ENCODE measurements around the gene RPAP3.

The RPAP3 gene, protein sequence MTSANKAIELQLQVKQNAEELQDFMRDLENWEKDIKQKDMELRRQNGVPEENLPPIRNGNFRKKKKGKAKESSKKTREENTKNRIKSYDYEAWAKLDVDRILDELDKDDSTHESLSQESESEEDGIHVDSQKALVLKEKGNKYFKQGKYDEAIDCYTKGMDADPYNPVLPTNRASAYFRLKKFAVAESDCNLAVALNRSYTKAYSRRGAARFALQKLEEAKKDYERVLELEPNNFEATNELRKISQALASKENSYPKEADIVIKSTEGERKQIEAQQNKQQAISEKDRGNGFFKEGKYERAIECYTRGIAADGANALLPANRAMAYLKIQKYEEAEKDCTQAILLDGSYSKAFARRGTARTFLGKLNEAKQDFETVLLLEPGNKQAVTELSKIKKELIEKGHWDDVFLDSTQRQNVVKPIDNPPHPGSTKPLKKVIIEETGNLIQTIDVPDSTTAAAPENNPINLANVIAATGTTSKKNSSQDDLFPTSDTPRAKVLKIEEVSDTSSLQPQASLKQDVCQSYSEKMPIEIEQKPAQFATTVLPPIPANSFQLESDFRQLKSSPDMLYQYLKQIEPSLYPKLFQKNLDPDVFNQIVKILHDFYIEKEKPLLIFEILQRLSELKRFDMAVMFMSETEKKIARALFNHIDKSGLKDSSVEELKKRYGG

DNA sequence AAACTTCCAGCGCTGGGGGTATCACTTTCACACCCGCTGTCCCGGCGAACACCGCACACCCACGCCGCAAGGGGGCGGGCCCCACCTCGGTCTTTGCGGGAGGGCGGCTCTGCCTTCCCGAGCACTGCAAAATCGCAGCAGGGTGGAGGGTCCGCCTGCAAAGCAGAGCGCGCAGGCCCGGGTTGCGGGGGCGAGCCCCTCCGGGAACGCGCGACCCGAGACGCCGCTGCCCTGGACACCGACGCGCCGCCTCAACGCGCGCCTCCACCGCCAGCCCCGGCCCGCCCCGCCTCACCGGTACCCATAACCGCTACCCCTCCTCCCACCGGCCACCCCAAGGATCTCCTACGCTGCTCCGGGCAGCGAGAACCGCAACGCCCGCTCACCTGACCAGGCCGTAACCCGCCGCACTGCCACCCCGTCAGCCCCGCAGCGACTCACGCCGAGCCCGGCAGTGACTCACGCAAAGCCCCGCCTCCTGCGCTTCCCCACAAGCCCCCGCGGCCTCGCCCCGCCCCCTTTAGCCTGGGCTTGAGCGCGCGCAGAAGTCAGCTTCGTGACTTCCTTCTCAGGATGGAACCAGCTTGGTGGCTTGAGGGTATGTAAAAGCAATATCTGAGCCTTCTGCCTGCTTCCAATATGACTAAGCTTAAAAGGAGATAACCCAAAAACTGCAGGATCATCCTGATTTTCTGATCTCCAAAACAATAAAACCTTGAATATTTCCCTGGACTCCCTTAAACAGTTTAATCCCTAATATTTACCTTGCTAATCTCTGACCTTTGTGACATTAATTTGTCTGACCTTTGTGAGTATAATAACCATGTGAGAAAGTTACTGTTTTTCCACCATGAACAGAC, at the start of gene RPAP3:
RPAP3 (minus strand) TSS at position 465 of the 860 bp plus-strand sequence. CDS start 3,190 bp downstream, outside the sequence.
- DNase-seq (ENCODE audit: low read depth in 3 of 3) = peak; percentile 94 to 99 (median 97)

- no peak for DNase-seq (ENCODE audit: low read depth in 3 of 3)
These were observed 49.1 kb upstream of the RPAP3 start for GRCh38 chr12:47754881-47755280.

- DNase-seq (ENCODE audit: low read depth in 3 of 3) = no peak
These were observed 48.3 kb upstream of the RPAP3 start for GRCh38 chr12:47754126-47754525.

- no peak for DNase-seq (ENCODE audit: low read depth in 3 of 3)
These were observed 47.5 kb upstream of the RPAP3 start for GRCh38 chr12:47753021-47754001.

DNA sequence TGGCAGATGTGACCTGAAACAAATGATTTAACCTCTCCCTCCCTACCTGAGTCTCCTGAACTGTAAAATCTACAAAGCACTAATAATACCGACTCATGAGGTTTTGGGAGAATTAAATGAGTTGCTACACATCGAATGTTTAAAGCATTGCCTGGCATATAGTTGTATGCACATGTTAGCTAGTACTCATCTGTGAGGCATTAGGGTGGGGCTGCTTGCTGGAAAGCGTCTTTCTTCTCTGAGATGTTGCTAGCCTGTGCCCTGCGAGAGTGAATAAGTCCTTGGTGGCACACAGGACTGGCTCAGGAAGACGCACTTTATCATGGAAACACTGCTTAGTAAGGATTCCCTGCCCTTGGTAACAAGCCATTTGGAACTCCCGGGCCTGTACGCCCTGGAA, 46.7 kb upstream of the RPAP3 start:
- no peak for DNase-seq (ENCODE audit: low read depth in 3 of 3)

DNA sequence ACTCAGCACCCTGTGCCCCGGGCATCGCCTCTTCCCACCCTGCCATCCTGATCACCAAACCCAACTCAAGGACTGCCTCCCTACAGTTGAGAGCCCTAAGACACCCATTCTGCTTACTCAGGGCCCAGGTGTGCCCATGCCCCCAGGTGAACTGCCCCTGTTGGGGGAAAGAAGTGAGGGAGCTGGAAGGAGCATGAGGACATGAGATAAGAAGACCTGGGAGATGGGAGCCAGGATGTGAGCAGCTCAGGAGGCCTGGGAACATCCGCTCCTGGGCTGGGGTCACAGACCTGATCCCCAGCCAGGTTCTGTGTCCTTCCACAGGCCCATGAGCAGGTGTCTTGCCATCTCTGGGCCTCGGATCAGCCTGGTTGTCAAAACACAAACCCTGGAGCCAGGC, 46.3 kb upstream of the RPAP3 start:
- no peak for DNase-seq (ENCODE audit: low read depth in 3 of 3)

DNA sequence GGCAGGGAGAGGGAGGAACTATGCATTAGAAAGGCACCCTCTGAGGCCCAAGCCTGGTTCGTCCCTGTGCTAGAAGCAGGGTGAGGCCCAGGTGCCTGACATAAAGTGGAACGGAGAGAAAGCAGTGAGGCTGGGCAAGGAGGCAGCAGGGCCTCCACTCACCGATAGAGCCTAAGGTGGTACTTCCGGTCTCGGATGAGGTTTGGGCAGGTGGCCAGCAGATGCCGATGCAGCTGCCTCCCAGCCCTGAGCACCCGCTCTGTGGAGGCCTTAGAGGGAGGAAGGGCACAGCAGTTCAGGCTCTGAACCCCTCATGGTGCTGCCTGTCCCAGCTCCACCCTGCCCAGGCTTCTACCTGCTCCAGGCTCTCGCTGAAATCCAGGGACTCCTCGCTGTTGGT, 45.7 kb upstream of the RPAP3 start:
- no peak for DNase-seq (ENCODE audit: low read depth in 3 of 3)

GRCh38 chr12:47750916-47751470, 45.2 kb upstream of the RPAP3 start:
- DNase-seq (ENCODE audit: low read depth in 3 of 3) = no peak

DNA sequence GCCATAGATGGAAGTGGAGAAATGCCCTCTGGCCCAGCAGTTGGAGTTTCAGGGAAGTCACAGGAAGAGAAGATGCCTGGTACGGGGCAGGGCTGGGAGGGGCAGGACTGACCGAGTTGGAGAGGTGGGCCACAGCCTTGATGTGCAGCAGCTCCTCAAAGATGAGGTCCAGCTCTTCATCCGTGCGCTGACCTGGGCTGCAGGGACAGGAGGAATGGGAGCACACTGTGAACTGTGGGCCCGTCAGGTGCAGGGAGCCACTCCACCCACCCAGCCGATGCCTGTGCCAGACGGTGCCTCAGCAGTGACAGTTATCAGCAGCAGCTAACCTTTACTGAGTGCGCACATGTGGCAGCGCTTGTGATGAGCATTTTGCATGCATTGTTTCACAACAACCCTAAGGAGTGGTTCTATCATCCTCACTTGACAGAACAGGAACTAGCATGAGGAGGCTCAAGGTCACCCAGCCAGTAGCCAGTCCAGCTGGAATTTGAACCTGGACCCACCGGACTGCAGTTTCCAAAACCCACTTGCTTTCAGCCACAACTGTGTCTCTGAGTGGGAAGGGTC, 44.5 kb upstream of the RPAP3 start:
- DNase-seq (ENCODE audit: low read depth in 3 of 3) = no peak

- no peak for DNase-seq (ENCODE audit: low read depth in 3 of 3)
These were observed 43.1 kb upstream of the RPAP3 start for GRCh38 chr12:47748899-47749298.

DNA sequence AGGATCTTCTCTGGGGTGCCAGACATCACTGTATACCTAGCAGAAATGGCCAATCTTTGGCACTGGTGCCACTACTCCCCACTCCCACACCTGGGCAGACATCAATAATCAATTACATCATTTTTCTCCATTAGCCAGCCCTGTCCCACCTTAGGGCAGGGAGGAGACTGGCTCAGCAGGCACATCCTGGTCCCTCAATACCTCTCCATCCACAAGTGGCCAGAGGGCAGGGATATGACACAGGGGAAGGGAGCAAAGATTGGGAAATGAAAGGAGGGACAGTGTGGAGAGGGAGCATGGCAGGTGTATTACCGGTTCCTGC, 42.6 kb upstream of the RPAP3 start:
- no peak for DNase-seq (ENCODE audit: low read depth in 3 of 3)

- no peak for DNase-seq (ENCODE audit: low read depth in 3 of 3)
These were observed 42.0 kb upstream of the RPAP3 start for GRCh38 chr12:47747596-47748506.

- no peak for DNase-seq (ENCODE audit: low read depth in 3 of 3)
These were observed 41.3 kb upstream of the RPAP3 start for GRCh38 chr12:47747126-47747525.

GRCh38 chr12:47746523-47746922, 40.7 kb upstream of the RPAP3 start:
- no peak for DNase-seq (ENCODE audit: low read depth in 3 of 3)

GRCh38 chr12:47746073-47746472, 40.2 kb upstream of the RPAP3 start:
- DNase-seq (ENCODE audit: low read depth in 3 of 3) = no peak

- no peak for DNase-seq (ENCODE audit: low read depth in 3 of 3)
These were observed 39.7 kb upstream of the RPAP3 start for GRCh38 chr12:47745485-47746041.

- no peak for DNase-seq (ENCODE audit: low read depth in 3 of 3)
These were observed 39.1 kb upstream of the RPAP3 start for GRCh38 chr12:47744778-47745436.

GRCh38 chr12:47744005-47744651, 38.3 kb upstream of the RPAP3 start:
- DNase-seq (ENCODE audit: low read depth in 3 of 3) = peak in 2 of 3 experiments; percentile 13 to 52
